Activated naive CD8-positive, alpha-beta T cell treated with anti-CD3 and anti-CD28 coated beads, Interleukin-2, amount 10 ng/mL, durations not matched to agents 7 days and 5 days (primary cell): Measurements from ENCODE around the gene MRPL1. TPM values are rescaled to one million over a fixed set of nuclear protein-coding genes. Genes with fewer than 3 reads are reported as not detected.
"Not testable (repeated sequence)": the region's sequence is repeated elsewhere in the genome, so short reads cannot be mapped to it uniquely, and the experiment has no call there.

Experiments used
- ATAC-seq: fragments of 150-1000 bp; cut with Tn5 transposase; one replicate; pipeline ENCODE4 v1.10.0; 2021; ENCODE audit warnings: low read depth, moderate library complexity
- POLR2A ChIA-PET: fragments of 350-600 bp; sonication (Branson Sonifier 250); formaldehyde crosslinking; loops from one replicate; lab custom pipeline; 2021; ENCODE audit warnings: antibody characterized with exemption; lab: Charles Lee
- DNase-seq: peaks from one replicate; pipeline ENCODE4 v3.0.0; 2021
- H3K27ac Mint-ChIP-seq: one replicate; pipeline ENCODE4 v1.8.0; 2022; ENCODE audit warnings: mild to moderate bottlenecking, mixed read lengths
- H3K27me3 Mint-ChIP-seq: one replicate; pipeline ENCODE4 v1.8.0; 2022; ENCODE audit warnings: mild to moderate bottlenecking, moderate library complexity, mixed read lengths
- H3K36me3 Mint-ChIP-seq: one replicate; pipeline ENCODE4 v1.8.0; 2021; ENCODE audit warnings: mild to moderate bottlenecking, mixed read lengths
- H3K4me1 Mint-ChIP-seq: one replicate; pipeline ENCODE4 v1.8.0; 2021; ENCODE audit warnings: mixed read lengths
- H3K4me3 Mint-ChIP-seq: one replicate; pipeline ENCODE4 v1.8.0; 2022; ENCODE audit warnings: mild to moderate bottlenecking, moderate library complexity, mixed read lengths
- H3K9me3 Mint-ChIP-seq: one replicate; pipeline ENCODE4 v1.8.0; 2021; ENCODE audit warnings: mixed read lengths
- total RNA-seq, 2 experiments: library from RNA; stranded (reverse); gene quantifications; one replicate each; pipeline ENCODE4 v1.2.3, GENCODE V29; 2021

MRPL1 gene
- total RNA-seq, 2 experiments from 2014 or later = 21.4 to 29.6 TPM

- ATAC-seq (no peak), DNase-seq (no peak)
- Mint-ChIP-seq H3K36me3 (peaks cover 35% of the 10 kb centered on the region), H3K27me3 (no peaks in the 10 kb centered on the region), H3K9me3 (peaks cover 6% of the 10 kb centered on the region), H3K4me1 (no peaks in the 10 kb centered on the region), H3K27ac (no peak overlapping the region), H3K4me3 (no peak overlapping the region)
- POLR2A ChIA-PET = no interaction called here
Observed at GRCh38 chr4:77930876-77931275, 68.2 kb downstream of the MRPL1 start.

DNA sequence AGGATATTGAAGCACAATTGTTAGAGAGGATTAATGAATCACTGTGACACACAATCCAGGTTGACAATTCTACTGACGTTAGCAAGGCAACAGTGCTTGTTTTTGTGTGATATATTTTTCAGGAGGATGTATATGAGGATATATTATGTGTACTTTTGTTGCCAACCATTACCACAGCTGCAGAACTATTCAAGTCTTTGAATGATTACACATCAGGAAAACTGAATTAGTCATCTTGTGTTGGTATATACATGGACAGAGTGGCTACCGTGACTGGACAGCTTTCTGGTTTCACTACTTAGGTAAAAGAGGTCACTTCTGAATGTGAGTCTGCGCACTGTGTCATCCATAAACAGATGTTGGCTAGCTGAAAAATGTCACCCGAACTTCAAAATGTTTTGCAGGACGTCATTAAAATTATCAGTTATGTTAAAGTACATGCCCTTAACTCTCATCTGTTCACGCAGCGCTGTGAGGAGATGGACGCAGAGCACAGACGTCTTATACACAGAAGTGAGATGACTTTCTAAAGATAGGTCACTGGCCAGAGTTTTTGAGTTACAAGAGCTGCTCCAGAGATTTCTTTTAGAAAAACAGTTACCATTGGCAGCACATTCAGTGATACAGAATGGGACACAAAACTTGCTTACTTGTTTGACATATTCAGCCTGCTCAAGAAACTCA is 69.0 kb downstream of the MRPL1 start:
- peaks cover 3% of the 10 kb centered on the region for H3K9me3 Mint-ChIP-seq
- H3K27ac Mint-ChIP-seq = no peak overlapping the region
- H3K4me1 Mint-ChIP-seq = no peaks in the 10 kb centered on the region
- ATAC-seq (no peak), DNase-seq (no peak)
- POLR2A ChIA-PET = interaction anchor here (0.5 kb wide), 1 partner anchor 176 kb away, joined by 3 read pairs; no protein-coding TSS in a partner anchor
- H3K4me3 Mint-ChIP-seq = no peak overlapping the region
- H3K36me3 Mint-ChIP-seq = peaks cover 32% of the 10 kb centered on the region
- no peaks in the 10 kb centered on the region for H3K27me3 Mint-ChIP-seq

DNA sequence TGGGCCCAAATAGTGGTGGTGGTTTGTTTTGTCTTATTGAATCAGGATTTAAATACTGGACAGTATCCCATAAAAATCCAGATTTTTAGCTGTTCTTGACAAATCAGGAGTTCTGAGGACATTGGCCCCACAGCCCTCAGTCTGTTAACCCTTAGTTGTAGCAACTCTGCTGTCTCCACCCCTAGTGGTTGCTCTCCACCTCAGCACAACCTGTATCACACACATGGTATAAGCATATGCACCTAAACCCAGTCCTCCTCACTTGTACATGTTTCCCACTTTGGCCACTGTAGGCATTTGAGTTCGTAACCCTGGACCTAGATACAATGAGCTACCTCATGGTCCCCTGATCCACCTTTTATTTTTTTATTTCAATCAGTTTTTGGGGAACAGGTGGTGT is 75.9 kb downstream of the MRPL1 start:
- DNase-seq (no peak), ATAC-seq (no peak)
- Mint-ChIP-seq H3K27me3 (no peaks in the 10 kb centered on the region), H3K9me3 (peaks cover 12% of the 10 kb centered on the region), H3K4me3 (no peak overlapping the region), H3K36me3 (peaks cover 61% of the 10 kb centered on the region), H3K4me1 (peaks cover 6% of the 10 kb centered on the region), H3K27ac (no peak overlapping the region)
- POLR2A ChIA-PET = no interaction called here

GRCh38 chr4:77945929-77946328 is 83.3 kb downstream of the MRPL1 start:
- H3K27ac Mint-ChIP-seq, POLR2A ChIA-PET, H3K27me3 Mint-ChIP-seq, DNase-seq, H3K4me3 Mint-ChIP-seq, ATAC-seq: not testable (repeated sequence)
- Mint-ChIP-seq H3K4me1 (peaks cover 10% of the 10 kb centered on the region), H3K36me3 (peaks cover 50% of the 10 kb centered on the region), H3K9me3 (peaks cover 15% of the 10 kb centered on the region)

GRCh38 chr4:77950203-77950602 is 87.6 kb downstream of the MRPL1 start:
- ATAC-seq = no peak
- POLR2A ChIA-PET = no interaction called here
- H3K27ac Mint-ChIP-seq = no peak overlapping the region
- peaks cover 1% of the 10 kb centered on the region for H3K9me3 Mint-ChIP-seq
- DNase-seq = no peak
- H3K4me3 Mint-ChIP-seq = no peak overlapping the region
- no peaks in the 10 kb centered on the region for H3K27me3 Mint-ChIP-seq
- H3K36me3 Mint-ChIP-seq = peaks cover 33% of the 10 kb centered on the region
- peaks cover 7% of the 10 kb centered on the region for H3K4me1 Mint-ChIP-seq

GRCh38 chr4:77952457-77952856 is 89.8 kb downstream of the MRPL1 start:
- no peaks in the 10 kb centered on the region for H3K27me3 Mint-ChIP-seq
- DNase-seq = no peak
- ATAC-seq = no peak
- H3K27ac Mint-ChIP-seq = no peak overlapping the region
- POLR2A ChIA-PET = no interaction called here
- no peaks in the 10 kb centered on the region for H3K9me3 Mint-ChIP-seq
- peaks cover 21% of the 10 kb centered on the region for H3K36me3 Mint-ChIP-seq
- peaks cover 7% of the 10 kb centered on the region for H3K4me1 Mint-ChIP-seq
- no peak overlapping the region for H3K4me3 Mint-ChIP-seq

DNA sequence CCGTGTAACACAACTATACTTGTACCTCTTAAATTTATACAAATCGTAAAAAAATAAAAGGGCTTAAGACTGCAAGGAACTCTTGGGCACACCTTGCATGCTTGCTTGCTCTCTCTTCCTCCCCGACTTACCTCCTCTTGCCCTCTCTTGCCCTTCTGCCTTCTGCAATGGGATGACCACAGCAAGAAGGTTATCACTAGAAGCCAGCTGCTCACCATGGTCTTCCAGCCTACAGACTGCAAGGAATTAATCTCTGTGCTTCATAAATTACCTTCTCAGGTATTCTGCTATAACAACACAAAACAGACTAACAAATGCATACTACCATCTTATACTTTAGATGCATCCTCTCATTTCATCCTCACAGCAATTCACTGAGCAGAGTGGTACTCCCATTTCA is 92.1 kb downstream of the MRPL1 start:
- peaks cover 7% of the 10 kb centered on the region for H3K4me1 Mint-ChIP-seq
- POLR2A ChIA-PET = no interaction called here
- no peak for DNase-seq
- H3K4me3 Mint-ChIP-seq = no peak overlapping the region
- H3K27me3 Mint-ChIP-seq = no peaks in the 10 kb centered on the region
- H3K9me3 Mint-ChIP-seq = no peaks in the 10 kb centered on the region
- peaks cover 21% of the 10 kb centered on the region for H3K36me3 Mint-ChIP-seq
- ATAC-seq = no peak
- no peak overlapping the region for H3K27ac Mint-ChIP-seq

DNA sequence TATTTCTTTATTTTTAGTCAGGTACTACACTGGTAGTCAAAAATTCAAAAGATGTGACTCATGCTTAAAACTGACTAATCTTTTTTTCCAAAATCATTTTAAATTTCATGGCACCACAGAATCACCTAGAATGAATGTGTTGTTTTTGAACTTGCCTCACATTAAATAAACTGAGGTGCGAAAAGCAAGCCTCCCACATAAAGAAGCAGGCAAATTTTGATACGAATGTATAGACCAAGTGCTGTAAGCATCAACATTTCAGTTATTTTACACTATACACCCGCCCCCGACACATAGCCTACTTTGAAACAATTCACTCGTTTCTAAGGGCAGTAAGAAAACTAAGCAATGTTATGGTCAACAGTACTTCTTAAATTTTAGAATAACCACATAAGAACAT is 94.3 kb downstream of the MRPL1 start:
- POLR2A ChIA-PET = no interaction called here
- Mint-ChIP-seq H3K27ac (no peak overlapping the region), H3K9me3 (no peaks in the 10 kb centered on the region), H3K4me3 (no peak overlapping the region), H3K4me1 (peaks cover 7% of the 10 kb centered on the region), H3K36me3 (peaks cover 14% of the 10 kb centered on the region), H3K27me3 (no peaks in the 10 kb centered on the region)
- no peak for DNase-seq
- ATAC-seq = no peak

DNA sequence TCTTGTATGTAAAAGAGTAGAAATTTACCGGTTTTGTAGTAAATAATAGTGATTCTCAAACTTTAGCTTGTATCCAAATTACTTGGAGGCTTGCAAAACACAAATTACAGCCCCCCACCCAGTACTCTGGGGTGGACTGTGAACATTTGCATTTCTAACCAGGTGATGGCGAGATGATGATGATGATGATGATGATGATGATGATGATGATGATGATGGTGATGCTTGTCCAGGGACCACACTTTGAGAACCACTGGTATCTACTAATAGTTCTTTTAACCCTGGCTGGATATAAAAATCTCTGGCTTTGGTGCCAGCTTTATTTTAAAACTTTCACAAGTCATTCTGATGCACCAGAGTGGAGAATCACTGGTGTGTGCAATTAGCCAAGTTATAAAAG is 96.3 kb downstream of the MRPL1 start:
- Mint-ChIP-seq H3K4me3 (no peak overlapping the region), H3K9me3 (no peaks in the 10 kb centered on the region), H3K36me3 (peaks cover 7% of the 10 kb centered on the region), H3K4me1 (peaks cover 13% of the 10 kb centered on the region), H3K27me3 (no peaks in the 10 kb centered on the region), H3K27ac (no peak overlapping the region)
- POLR2A ChIA-PET = no interaction called here
- no peak for ATAC-seq
- DNase-seq = no peak

GRCh38 chr4:77959566-77960338 is 97.1 kb downstream of the MRPL1 start:
- DNase-seq = no peak
- no peak for ATAC-seq
- H3K9me3 Mint-ChIP-seq = no peaks in the 10 kb centered on the region
- H3K36me3 Mint-ChIP-seq = peaks cover 2% of the 10 kb centered on the region
- no peaks in the 10 kb centered on the region for H3K27me3 Mint-ChIP-seq
- peaks cover 8% of the 10 kb centered on the region for H3K4me1 Mint-ChIP-seq
- POLR2A ChIA-PET = no interaction called here
- no peak overlapping the region for H3K4me3 Mint-ChIP-seq
- no peak overlapping the region for H3K27ac Mint-ChIP-seq

DNA sequence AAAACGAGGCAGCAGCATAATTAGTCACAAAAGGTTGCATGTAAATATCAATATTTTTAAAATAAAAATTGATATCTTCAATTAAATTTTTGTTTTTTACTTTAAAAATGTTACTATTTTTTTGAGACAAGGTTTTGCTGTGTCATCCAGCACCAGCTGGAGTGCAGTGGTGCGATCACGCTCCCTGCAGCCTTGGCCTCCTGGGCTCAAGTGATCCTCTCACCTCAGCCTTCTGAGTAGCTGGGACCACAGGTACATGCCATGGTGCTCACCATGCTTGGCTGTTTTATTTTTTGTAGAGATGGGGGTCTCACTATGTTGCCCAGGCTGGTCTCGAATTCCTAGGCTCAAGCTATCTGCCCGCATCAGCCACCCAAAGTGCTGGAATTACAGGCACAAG is 97.7 kb downstream of the MRPL1 start:
- DNase-seq (no peak), ATAC-seq (no peak)
- POLR2A ChIA-PET = no interaction called here
- no peaks in the 10 kb centered on the region for H3K36me3 Mint-ChIP-seq
- H3K4me1 Mint-ChIP-seq = peaks cover 5% of the 10 kb centered on the region
- no peak overlapping the region for H3K27ac Mint-ChIP-seq
- no peaks in the 10 kb centered on the region for H3K27me3 Mint-ChIP-seq
- H3K4me3 Mint-ChIP-seq = no peak overlapping the region
- H3K9me3 Mint-ChIP-seq = no peaks in the 10 kb centered on the region

GRCh38 chr4:77963004-77963403 is 100.4 kb downstream of the MRPL1 start:
- POLR2A ChIA-PET = no interaction called here
- H3K9me3 Mint-ChIP-seq = no peaks in the 10 kb centered on the region
- ATAC-seq (peak; percentile 73), DNase-seq (no peak)
- peaks cover 5% of the 10 kb centered on the region for H3K4me1 Mint-ChIP-seq
- peaks cover 8% of the 10 kb centered on the region for H3K27me3 Mint-ChIP-seq
- H3K4me3 Mint-ChIP-seq = no peak overlapping the region
- no peaks in the 10 kb centered on the region for H3K36me3 Mint-ChIP-seq
- no peak overlapping the region for H3K27ac Mint-ChIP-seq

GRCh38 chr4:77973657-77974056 is 111.0 kb downstream of the MRPL1 start:
- DNase-seq, H3K36me3 Mint-ChIP-seq, POLR2A ChIA-PET, H3K4me3 Mint-ChIP-seq, H3K4me1 Mint-ChIP-seq, H3K27ac Mint-ChIP-seq, H3K9me3 Mint-ChIP-seq, ATAC-seq: not testable (repeated sequence)
- H3K27me3 Mint-ChIP-seq = peaks cover 50% of the 10 kb centered on the region
